ENCODE data around the gene RBM17.

- TF ChIP-seq MAX (IDR thresholded peaks at IDR 0.05; ENCODE audit: low read depth, low read length) (no peak), SP1 (IDR thresholded peaks at IDR 0.05; ENCODE audit: low read depth, low read length) (no peak), BCLAF1 (IDR thresholded peaks at IDR 0.05) (no peak), RELB (IDR thresholded peaks at IDR 0.05; ENCODE audit: low read depth) (no peak)
These were observed 14.8 kb downstream of the RBM17 start for GRCh38 chr10:6103591-6103990.
